Erythroblast (primary cell): ENCODE results near the gene OTOL1.

Source experiments
- GATA1 ChIP-seq: IDR thresholded peaks from 2 replicates; pipeline ENCODE4 v1.6.1; 2011; ENCODE audit warnings: low read depth, mild to moderate bottlenecking, control low read depth, low read length, moderate library complexity
- POLR2A ChIP-seq: IDR thresholded peaks from 2 replicates; pipeline ENCODE4 v1.6.1; 2011; ENCODE audit warnings: mild to moderate bottlenecking, low read length

- TF ChIP-seq POLR2A (no peak), GATA1 (no peak)
These were observed 14.1 kb downstream of the OTOL1 start for GRCh38 chr3:161510510-161511260.
